Esophagus muscularis mucosa (tissue), 3 donors: ENCODE measurements around the gene PDE8A.

Experiments
- CTCF ChIP-seq, 3 experiments: fragments of 200-600 bp in 2 of 3; fragments of 450-650 bp in 1 of 3; sonication (generic) in 2 of 3; IDR thresholded peaks; one replicate each; pipeline ENCODE4 v1.5.1; 2017 to 2019; ENCODE audit warnings: antibody characterized with exemption in 3 of 3, mild to moderate bottlenecking in 2 of 3, moderate library complexity in 1 of 3
- POLR2A ChIP-seq: fragments of 450-650 bp; IDR thresholded peaks from one replicate; pipeline ENCODE4 v1.6.1; 2017; ENCODE audit warnings: antibody characterized with exemption, moderate library complexity, mild to moderate bottlenecking, low read depth

- no peak for TF ChIP-seq POLR2A
- TF ChIP-seq CTCF (IDR thresholded peaks at IDR 0.05): no peak
These were observed 28.5 kb upstream of the PDE8A start for GRCh38 chr15:84953136-84953535.
